ENCODE data around the gene EMP3.

Gene EMP3

DNA sequence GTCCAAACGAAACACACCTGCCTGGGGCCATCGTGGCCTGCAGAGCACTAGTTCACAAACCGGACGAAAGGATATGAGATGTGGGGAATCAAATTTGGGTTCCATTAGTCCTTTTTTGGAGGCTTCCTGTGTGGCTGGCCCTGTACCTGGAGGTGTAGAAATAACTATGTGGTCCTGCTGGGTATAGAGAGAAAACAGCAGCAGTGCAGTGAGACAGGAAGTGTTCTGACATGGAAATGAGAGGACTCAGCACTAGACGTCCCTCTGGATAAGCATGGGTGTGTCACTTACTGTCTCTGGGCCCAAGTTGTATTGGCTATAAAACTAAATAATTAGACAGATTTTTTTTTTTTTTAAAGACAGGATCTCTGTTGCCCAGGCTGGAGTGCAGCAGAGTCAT is 53.7 kb downstream of the EMP3 start:
- DNase-seq (ENCODE audit: low spot score) = no peak

Measured in CD4-positive, alpha-beta T cell treated with Interleukin-2 at 100 ng/mL for 4 hours (primary cell).